Fibroblast of upper back skin (primary cell): ENCODE measurements around the gene GRB2.
A peak's percentile ranks its signal among the peaks of the same experiment; 100 is the strongest.
"Not testable (repeated sequence)": the region's sequence is repeated elsewhere in the genome, so short reads cannot be mapped to it uniquely, and the experiment has no call there.

ENCODE experiments used
- DNase-seq: peaks from one replicate; pipeline ENCODE4 v3.0.0-alpha.2; 2013

GRB2 gene

DNA sequence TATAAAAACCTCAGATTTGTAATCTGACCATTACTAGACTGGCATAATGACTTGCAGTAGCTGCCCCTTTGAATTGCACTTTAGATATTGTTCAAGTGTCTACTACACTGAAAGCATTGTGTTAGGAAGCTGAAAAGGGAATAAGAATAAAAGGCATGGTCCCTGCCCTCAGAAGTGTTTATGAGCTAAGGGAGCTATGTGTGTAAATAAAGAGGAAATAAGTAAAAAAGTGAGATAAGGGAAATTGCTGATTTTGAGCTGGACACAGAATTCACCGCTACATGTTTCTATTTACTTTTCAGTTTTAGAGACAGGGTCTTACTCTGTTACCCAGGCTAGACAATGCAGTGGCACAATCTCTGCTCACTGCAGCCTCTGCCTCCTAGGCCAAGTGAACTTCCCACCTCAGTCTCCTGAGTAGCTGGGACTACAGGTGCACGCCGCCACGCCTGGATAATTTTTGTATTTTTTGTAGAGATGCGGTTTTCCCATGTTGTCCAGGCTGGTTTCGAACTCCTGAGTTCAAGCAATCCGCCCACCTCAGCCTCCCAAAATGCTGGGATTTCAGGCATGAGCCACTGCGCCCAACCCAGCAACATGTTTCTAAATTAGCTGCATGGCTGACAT lies 57.0 kb downstream of the GRB2 start:
- no peak for DNase-seq

DNA sequence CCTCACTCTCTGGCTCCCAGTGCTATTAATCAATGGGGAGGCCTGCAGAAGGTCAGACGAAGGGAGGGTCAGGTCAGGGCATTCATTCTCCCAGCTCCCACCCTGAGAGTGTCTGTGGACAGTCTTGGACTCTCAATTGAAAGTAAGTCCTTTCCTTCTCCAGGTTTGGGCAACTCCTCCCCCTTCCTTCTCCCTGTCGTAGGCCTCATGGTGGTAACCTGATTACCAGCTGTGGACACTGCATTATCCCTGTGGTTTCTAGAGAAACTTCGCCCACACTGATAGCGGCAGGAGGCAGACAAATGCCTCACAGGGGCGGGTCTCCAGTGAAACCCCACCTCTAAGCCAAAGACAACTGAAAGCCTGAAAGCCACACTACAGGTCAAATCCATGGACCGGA lies 58.6 kb downstream of the GRB2 start:
- peak; percentile 41 for DNase-seq

DNA sequence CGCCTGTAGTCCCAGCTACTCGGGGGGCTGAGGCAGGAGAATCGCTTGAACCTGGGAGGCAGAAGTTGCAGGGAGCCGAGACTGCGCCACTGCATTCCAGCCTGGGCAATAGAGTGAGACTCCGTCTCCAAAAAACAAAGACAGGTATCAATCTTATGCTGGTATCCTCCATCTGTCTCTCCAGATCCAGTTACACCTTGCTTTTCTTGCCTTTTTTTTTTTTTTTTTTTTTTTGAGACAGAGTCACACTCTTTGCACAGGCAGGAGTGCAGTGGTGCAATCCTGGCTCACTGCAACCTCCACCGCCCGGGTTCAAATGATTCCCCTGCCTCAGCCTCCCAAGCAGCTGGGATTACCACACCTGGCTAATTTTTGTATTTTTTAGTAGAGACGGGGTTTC lies 59.1 kb downstream of the GRB2 start:
- DNase-seq: not testable (repeated sequence)

DNA sequence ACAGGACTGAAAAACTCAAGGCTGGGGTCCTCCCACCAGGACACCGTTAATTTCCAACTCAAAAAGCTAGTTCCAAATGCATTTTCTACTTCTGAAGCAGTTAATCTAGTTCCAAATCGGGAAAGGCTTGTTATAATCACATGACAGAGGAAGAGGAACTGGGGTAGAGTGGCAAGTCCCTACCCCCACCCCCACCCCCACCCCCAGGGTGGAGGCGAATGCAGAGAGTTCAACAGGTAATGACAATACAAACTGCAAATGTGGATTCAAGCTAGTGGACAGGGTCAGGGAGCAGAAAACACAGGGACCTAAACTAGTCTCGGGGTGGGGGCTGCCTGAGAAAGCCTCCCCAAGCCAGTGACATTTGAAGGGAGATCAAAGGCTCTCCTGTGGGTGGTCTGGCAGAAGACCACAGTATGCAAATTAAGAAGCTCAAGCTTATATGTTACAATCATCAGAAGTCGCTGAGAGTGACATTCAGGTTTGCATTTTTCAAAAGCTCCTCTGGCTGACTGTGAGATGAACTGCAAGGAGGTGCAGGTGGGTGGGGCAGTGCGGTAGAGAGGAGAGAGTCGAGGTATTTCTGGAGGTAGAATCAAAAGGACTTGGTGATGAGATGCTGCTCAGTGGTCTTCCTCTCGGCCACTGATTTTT lies 59.8 kb downstream of the GRB2 start:
- DNase-seq: no peak

DNA sequence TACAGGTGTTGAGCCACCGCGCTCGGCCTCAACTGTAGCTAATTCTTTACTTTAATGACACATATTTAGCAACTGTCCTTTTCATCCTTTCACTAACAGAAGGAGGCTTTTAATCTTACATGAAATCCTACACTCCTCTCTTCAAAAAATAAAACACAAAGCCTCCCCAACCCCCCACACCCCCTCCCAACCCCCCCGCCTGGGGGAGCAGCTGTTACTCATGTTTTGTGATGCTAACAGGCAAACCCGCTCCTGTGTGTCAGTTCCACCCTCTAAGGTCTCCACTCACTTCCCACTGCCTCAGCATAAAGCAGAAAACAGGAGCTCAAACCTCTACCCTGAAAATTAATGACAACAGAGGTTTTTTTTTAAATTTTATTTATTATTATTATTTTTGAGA lies 60.8 kb downstream of the GRB2 start:
- no peak for DNase-seq

DNA sequence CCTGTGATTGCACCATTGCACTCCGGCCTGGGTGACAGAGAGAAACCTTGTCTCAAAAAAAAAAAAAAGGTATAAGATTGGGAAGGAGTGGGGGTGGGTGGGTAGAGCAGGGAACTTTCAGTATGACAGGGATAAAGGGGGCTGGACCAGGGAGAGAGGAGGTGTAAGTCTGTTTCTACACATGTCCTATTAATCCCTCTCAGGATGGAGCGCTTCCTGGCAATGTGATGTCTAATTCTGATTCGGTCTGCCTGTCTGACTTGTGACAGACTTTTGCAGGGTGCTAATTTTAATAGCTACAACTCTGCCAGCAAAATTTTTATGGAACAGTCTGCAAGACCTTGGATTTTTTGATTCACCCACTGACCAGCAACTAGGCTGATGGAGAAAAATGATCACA lies 62.5 kb downstream of the GRB2 start:
- DNase-seq: no peak

DNA sequence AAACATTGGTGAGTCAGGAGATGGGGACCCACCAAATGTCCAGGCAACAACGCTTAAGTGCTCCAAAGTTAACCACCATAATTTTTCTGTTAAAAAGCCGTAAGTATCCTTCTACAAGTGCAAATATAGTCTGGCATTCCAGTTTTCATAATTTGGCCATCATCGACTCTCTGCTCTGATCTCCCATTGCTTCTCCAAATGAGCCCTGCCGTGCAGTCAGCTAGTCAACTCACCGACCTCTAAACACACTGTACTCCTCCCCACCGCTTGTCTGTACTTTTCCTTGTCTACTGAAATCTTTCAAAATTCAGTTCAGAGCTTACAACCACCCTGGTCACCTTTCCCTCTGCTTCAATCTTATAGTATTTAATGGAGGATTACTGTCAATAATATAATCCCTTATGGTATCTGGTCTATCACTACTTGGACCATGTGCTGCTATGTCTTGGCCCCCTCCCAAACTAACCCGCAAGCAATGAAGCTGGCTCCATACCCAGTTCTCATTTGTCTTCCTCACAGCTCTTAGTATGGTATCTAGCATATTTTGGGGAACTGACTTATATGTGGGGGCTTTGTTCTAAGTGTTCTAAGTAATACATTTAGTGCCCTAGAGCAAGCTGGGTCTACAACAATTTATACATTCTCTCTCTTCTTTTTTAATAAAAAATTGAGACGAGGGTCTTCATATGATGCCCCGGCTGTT lies 63.5 kb downstream of the GRB2 start:
- DNase-seq: no peak

DNA sequence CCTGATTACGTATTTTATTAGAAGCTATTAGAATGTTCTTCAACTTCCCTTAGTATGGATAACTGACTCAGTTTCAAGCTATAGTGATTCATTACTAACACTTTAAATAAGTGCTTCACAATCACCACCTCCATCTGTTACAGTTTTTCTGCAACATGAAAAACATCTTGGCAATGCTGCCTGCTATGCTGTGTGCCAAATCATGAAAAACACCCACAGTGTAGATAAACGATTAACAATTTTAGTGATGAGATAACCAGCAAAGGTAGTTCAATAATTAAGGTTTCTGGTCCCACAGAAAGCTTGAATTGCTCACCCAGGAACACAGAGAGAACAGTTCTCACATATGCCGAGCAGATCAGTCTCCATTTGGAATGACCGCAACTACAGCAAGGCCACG lies 64.8 kb downstream of the GRB2 start:
- DNase-seq: no peak

DNA sequence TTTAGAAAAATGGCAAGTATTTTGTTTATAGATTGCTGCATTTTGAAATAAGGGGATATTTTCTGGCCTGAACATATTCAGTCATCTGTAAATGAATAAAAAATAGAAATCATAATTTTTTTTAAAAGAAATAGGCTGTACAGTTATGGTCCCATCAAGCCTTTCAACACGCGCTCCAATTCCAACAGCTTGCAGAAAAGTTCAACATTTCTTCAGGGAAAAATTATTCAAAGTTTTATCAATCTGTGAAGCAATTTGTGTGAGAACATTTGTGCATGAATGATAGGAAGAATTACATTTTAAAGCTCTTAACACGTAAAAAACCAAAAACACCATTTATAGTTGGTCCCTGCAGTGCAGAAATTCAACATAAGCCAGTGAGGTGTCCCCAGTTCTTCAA lies 65.5 kb downstream of the GRB2 start:
- DNase-seq: no peak

DNA sequence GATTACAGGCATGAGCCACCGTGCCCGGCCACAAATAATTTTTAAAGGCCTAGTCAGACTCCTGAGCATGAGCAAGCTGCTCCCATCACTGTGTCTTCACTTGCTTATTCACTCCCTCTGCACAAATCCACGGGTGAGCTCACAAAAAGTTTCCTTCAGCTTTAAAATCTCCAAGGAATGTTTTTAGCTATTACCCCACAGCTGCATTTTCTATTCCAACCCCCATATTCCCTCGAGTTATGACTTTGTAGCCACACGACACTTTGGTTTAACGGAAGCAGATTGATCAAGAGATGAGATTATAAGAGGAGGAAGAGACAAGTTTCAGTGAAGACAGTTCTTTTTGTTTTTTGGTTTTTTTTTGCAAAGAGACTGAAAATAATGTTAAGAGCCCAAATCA lies 67.1 kb downstream of the GRB2 start:
- peak; percentile 60 for DNase-seq

DNA sequence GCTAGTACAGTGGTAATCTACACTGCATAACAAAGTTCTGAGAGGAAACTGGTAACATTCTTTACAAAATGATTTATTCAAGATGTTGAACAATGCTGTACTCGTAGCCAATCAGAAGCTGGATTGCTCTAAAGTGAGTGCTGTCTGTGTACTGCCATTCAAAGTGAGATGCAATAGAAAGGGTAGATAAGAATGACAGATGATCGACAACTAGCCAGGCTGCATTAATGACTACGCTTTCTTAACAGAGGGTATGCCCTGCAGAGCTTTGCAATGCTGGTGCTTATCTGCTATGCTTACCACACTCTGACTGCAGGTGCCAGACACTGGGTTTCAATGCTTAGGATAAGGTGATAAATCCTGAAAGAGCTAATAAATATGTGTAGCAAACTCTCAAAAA lies 70.2 kb downstream of the GRB2 start:
- DNase-seq: no peak

DNA sequence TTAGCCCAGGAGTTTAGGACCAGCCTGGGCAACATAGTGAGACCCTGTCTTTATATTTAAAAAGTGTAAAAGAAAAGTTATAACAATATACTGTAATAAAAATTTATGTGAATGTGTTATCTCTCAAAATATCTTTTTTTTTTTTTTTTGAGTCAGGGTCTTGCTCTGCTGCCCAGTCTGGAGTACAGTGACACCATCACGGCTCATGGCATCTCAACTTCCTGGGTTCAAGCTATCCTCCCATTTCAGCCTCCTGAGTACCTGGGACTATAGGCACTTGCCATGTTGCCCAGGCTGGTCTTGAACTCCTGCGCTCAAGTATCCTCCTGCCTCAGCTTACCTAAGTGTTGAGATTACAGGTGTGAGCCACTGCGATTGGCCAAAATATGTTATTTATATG lies 70.8 kb downstream of the GRB2 start:
- DNase-seq: no peak

DNA sequence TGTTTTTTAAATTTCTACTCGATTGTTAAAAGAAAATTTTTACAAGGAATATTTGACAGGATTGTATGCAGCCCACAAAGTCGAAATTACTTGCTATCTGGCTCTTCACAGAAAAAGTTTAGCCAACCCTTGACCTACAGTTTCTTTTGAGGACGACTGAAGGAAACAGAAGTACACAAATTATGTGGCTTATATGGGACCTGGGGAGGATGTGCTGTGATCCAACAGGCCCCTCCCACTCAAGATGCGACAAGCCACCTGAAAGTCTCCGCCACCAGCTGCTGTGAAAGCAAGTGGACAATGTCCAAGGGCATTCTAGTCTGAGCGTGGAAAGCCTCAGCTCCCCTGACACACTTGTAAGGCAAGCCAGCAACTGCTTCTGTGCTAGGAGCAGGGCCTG lies 73.8 kb downstream of the GRB2 start:
- DNase-seq: no peak

DNA sequence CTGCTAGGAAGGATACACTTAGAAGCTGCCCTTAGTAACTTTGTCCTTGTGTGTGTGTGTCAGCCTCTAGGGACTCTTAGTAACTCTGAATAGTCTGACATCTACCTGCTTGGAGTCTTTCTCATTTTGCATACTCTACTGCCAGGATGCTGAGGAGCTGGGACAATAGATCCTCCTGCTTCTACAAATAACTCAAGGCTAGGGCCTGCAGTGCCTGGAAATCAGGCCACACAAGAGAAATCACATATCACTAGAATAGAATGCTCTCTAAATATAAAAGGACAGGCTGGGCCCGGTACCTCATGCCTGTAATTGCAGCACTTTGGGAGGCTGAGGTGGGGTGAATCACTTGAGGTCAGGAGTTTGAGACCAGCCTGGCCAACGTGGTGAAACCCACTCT lies 77.7 kb downstream of the GRB2 start:
- no peak for DNase-seq

DNA sequence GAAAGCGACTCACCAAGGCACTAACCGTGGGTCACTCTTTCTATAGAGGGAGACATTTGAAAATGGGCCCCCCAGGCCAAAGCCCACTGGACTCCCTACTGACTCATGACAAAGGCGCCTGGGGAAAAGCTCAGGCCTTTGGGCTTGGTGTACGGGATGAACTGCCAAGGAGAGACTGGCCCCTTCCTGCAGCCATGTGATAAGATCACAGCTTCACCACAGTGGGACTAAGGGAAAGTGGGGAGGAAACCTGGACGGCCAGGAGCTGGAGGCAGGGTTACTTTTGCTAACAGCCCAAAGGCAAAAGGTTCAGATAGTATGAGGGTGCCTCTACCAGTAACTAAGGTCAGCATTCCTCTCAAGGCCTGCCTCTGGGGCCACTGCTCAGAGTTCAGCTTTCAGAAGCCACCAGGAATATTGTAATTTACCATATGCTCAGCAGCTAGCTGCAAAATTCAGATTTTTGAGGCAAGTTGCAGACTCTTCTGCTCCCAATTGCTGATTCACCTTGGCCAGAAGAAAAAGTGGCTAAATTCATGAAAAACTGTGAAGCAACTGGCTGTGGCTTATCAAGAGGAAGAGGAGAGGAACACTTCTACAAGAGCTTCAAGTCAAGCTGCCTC lies 79.1 kb downstream of the GRB2 start:
- DNase-seq: peak; percentile 61

DNA sequence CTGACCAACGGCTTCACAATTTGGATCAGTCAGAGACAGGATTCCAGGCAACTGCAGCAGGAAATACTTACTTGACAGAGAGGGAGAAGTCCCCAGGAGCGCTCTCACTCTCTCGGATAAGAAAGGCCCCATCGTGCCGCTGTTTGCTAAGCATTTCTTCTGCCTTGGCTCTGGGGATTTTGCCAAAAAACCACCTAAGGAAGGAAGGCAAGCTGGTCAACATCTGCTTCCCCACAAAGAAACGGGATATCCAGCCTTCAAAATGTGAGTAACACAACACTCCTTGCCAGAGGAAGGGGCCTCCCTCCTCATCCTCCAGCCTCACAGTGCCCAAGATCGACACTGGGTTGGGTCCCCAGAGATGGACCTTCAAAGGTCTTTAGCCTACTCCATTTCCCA lies 79.7 kb downstream of the GRB2 start:
- peak; percentile 88 for DNase-seq

DNA sequence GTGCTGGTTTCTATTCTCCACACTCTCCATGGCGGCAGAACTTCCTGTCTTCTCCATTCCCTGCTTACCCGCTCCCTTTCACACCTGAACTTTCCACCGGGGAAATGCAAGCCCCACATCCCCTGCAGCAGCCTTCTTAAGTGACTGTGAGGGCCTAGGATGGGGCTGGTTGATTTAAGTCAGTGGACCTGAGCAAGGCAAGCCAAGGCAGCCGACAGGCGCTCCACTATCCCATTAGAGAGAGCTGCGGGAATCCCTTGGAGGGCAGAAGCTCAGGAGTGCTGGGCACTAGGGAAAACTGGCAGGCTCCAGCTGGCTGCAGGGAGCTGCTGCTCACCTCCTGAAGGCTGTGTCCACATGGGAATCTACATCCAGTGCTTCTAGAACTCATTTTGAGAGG lies 80.1 kb downstream of the GRB2 start:
- DNase-seq: no peak

DNA sequence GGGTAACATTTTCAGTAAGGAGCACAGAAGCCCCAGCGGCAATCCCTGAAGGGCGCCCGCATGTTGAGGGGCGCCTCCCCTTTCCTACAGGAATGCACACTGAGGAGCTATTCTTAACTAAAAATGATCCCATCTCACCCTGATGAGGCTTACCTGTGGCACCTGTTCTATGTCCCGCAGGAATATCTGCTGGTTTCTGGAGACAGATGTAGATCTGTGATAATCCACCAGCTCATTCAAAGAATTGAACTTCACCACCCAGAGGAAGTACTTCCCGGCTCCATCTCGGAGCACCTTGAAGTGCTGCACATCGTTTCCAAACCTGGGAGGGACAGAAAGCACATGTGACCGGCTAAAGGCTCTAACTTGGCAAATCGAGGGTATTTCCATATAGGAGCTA lies 84.0 kb downstream of the GRB2 start:
- no peak for DNase-seq

DNA sequence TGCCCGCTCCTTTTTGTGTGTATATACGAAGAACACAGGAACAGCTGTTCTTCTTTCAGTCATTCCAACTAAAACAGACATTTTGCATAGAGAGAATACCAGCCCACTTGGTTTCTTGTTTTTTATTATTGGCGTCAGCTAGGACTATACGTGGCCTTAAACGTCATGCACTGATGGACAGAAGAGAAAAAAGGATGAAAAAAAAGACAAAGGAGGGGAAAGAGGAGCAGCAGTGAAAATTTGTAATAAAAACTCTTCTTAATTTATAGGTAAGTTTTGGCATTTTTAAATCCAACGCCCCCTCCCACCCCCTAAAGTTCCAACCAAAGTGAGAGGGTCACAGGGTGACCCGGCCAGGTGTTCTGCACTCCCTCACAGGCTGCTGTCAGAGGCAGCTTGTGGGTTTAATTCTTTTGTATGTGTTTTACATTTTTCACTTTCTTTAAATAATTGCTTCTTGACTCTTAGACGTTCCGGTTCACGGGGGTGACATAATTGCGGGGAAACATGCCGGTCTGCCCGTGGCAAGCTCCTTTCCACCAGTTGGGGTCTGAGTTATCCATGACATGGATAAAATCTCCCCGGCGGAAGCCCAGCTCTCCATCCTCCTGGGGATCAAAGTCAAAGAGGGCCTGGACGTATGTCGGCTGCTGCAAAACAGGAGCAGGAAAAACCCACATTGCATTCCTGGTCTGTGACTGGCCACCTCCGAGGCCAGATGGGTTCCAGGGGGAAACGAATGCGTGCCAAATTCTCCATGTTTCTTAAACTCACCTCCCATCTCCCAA lies 85.4 kb downstream of the GRB2 start:
- DNase-seq: peak; percentile 92

DNA sequence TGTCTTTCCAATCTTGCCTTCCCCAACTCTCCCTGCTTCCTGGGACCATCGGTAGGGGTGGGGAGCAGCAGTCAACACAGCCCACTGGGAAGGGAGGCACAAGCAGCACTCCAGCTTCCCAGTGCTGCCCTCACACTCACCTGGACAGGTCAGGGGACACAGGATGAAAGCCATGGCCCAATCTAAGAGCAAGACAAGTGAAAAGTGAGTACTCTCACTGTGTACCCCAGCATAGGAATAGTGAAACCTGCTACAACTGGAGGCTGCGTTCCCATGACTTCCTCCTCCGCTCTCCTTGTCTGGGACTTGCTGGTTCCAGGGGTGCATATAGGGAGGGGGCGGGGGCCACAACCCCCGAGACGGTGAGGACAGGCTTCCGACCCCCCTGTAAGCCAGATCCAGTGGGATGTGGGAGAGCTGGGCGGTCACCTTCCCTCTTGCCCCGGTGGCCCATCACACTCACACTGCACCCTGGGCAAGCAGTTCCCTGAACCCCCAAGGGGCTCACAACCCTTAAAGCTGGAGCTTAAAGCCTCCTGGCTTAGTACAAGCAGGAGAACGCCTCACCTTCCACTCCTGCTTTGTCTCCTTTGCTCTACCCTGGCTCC lies 86.8 kb downstream of the GRB2 start:
- no peak for DNase-seq

DNA sequence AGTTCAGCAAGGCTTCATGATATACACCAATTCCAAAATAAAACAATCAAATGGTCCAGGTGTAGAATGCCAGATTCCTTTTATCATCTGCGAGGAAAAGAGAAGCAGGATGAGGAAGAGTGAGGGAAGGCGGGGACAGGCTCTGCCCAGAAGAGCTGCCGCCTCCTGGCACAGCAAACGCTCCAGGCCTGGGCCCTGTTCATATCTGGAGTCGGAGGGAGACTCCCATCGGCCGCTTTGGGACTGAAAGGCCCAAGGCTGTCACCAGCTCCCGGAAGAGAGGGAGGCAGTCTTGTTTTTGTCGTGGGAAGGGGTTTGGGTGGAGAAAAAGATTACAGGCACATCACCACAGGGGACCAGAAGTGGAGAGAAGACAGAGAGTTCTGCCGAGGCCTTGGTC lies 87.3 kb downstream of the GRB2 start:
- no peak for DNase-seq

DNA sequence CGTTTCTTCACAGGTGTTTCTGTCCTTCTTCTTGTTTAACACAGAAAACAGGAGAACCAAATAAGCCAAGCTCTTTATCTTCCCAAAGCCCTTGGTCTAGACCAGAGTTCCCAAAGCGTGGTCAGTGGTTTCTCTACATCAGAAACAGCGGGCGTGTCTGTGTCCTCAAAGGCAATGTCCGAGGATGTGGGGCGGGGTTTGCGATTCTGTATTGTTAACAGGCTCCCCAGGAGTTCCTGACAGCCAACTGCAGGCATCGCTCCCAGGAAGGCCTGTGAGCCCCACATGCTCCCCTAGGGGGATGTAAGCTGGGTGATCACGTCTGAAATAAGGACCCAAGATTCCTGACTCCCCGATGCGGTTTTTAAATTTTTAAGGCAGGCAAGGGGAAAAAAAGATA lies 87.8 kb downstream of the GRB2 start:
- DNase-seq: no peak

DNA sequence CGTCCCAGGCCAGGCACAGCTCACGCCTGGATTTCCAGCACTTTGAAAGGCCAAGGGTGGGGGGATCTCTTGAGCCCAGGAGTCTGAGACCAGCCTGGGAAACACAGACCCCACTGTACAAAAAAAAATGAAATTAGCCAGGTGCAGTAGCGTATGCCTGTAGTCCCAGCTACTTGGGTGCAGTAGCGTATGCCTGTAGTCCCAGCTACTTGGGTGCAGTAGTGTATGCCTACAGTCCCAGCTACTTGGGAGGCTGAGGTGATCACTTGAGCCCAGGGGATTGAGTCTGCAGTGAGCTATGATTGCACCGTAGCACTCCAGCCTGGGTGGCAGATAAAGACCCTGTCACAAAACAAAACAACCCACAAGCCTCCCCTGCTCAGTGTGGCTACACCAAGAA lies 89.2 kb downstream of the GRB2 start:
- no peak for DNase-seq
